Posterior vena cava (tissue), 2 donors: ENCODE measurements around the gene GPRC5B. TPM values are rescaled to one million over a fixed set of nuclear protein-coding genes. Genes with fewer than 3 reads are reported as not detected.

ENCODE experiments used
- DNase-seq: peaks from one replicate; pipeline ENCODE4 v3.0.0-alpha.2; 2020; ENCODE audit warnings: low spot score
- intact Hi-C, 2 donors: fragments of 100-400 bp; cut with DNase I; formaldehyde crosslinking; loops; one replicate each; pipeline versions ENCODE4 v1.14.1 to v1.14.2; 2022 to 2023
- total RNA-seq, 2 donors: library from RNA; stranded (reverse); fragmentation: NEBNext Ultra II Directional; extraction: Animal tissue kit (Norgen Biotek cat#: 25700); gene quantifications; one replicate each; pipeline ENCODE4 v1.2.1, GENCODE V29; 2021
- donor health status: DM: yes; HTN: yes; CAD: no.
- donor health status: DM: yes; HTN: yes; CAD: no.

GPRC5B gene
- total RNA-seq, 2 donors from 2014 or later, result 21.9 to 31.4 TPM

DNA sequence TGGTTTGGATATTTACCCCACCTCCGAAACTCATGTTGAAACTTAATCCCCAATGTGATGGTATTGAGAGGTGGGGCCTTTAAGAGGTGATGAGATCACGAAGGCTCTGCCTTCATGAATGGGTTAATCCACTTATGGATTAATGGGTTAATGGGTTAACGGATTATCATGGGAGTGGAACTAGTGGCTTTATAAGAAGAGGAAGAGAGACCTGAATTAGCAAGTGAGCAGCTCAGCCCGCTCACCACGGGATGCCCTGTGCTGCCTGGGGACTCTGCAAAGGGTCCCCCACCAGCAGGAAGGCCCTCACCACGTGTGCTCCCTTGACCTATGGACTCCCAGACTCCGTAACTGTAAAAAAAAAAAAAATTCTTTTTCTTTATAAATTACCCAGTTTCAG lies 16.5 kb upstream of the GPRC5B start:
- no peak for DNase-seq
- intact Hi-C loops, result loop anchor here in 1 of 2 donors (10.0 kb wide), 1 partner anchor 484 kb away; no protein-coding TSS in a partner anchor

GRCh38 chr16:19899605-19899955 lies 14.9 kb upstream of the GPRC5B start:
- no peak for DNase-seq
- intact Hi-C loops, result no loop called here

- intact Hi-C loops, result no loop called here
- no peak for DNase-seq
Measured at GRCh38 chr16:19898924-19899604, 14.4 kb upstream of the GPRC5B start.

DNA sequence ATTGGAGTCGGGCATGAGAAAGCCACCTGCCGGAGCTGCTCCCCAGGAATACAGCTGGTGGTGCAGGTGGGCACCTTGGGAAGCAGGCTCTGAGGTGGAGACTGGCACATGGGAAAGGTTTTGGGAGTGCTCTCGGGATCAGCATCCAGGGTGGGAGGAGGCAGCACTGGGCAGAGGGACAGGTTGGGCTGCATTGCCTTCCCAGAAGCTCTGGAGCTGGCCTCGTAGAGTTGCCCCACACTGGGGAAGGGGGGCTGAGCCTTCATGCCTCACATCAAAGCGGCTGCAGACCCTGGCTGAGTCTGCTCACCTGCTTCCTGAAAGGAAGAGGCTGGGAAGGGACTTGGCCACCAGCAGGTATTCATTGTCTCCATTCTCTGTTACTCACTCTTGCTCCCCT lies 13.5 kb upstream of the GPRC5B start:
- DNase-seq, result no peak
- intact Hi-C loops, result no loop called here

GRCh38 chr16:19896951-19897350 lies 12.3 kb upstream of the GPRC5B start:
- intact Hi-C loops, result no loop called here
- no peak for DNase-seq

DNA sequence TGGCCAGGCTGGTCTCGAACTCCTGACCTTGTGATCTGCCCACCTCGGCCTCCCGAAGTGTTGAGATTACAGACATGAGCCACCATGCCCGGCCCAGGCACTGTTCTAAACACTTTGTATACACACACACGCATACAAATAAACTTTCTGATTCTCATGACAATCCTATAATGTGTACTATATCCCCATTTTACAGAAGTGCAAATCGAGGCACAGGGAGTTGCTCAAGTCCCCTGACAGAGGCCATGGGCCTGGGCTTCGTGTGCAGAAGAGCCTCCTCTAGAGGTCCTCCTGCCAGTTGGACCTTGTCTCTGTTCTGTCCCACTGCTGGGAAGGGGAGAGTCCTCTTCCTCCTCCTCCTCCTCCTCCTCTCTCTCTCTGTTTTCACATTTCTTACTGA lies 9.9 kb upstream of the GPRC5B start:
- DNase-seq, result no peak
- intact Hi-C loops, result no loop called here

DNA sequence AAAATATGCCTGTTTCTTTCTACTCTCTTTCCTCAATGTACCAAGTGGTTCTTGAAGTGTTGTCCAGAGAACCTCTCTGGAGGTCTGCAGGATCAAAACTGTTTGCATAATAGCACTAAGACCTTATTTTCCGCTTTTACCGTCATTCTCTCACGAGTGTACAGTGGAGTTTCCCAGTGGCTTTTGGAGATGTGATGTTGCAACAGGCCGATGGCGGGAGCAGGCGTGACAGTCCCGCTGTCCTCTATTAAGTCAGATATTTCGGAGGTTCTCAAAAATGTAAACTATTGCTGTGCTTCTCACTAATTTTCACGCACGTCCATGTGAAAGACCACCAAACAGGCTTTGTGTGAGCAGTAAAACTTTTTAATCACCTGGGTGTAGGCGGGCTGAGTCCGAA lies 8.3 kb upstream of the GPRC5B start:
- intact Hi-C loops, result no loop called here
- no peak for DNase-seq

DNA sequence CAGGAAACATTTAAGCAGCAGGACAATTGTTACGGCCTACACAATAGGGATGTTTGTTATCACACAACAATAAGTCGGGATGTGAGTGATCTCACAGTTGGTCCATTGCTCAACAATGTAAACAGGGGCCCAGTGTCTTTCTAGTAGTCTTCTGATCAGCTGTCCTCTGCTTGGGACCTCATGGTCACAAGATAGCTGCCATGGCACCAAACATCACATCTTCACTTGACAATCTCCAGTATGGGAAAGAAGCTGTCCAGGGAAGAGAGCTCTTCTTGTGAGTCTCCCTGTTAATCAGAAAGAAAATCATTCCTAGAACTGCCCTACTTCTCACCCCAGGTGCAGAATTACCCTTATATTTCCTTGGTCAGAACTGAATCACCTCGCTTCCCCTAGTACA lies 6.3 kb upstream of the GPRC5B start:
- no peak for DNase-seq
- intact Hi-C loops, result no loop called here

DNA sequence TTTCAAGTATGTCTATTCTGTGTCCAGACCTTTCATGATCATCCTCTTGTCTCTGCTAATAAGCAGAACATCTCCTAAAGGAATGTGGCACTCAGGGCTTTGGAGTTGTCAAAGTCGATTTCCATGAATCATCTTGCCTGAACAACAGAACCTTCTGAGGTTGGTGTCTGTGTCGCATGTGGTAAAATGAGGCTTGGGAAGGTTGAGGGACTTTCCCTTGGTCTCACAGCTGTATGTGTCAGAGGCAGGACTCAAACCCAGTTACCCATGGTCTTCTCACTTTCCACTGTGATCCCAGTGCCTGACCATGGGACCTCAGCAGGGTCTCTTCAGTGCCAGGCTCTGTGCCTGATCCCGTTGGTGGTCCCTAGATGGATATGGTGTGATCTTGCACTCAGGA lies 4.2 kb upstream of the GPRC5B start:
- intact Hi-C loops, result loop anchor here in 1 of 2 donors (10.0 kb wide), 2 partner anchors 184 to 294 kb away; no protein-coding TSS in a partner anchor
- DNase-seq, result no peak

- intact Hi-C loops, result loop anchor here (2.0 to 10.0 kb wide), 3 partner anchors 182 to 292 kb away; no protein-coding TSS in a partner anchor
- peak; percentile 92 for DNase-seq
Measured at GRCh38 chr16:19886073-19886941, 1.7 kb upstream of the GPRC5B start.

DNA sequence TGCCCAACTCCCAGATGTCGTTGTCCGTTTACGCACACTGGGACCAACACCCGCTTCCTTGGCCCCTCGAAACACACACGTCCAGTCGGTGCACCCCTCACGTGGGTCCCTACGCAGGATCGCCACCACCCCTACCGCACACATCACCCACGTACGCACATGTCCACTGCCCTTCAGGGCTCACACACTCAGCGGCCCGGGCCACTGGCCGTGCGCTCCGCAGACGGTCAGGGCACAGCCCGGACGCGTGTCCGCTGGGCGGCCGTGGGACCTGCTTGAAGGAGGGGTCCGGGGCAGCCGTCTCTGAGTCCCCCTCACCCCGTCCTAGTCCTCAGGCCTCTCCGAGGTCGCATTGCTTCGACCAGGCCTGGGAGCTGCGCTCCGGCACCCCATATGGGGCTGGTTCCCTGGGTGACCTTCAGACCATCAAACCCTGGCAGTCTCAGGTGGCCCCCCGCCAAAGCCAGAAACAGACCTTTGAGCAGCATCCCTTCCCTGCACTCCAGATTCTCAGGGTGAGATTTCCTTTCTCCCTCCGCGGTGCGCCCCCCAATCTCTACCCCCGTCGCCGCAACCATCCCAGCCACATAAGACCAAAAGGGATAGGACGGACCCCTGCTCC lies 914 bp upstream of the GPRC5B start:
- intact Hi-C loops, result loop anchor here (2.0 to 10.0 kb wide), 3 partner anchors 181 to 291 kb away; no protein-coding TSS in a partner anchor
- peak; percentile 83 for DNase-seq

GRCh38 chr16:19883966-19884485 lies 622 bp downstream of the GPRC5B start:
- intact Hi-C loops, result loop anchor here (2.0 to 10.0 kb wide), 3 partner anchors 165 to 289 kb away; partner anchors contain the start of genes IQCK (in 1 of the 2) and KNOP1 (in 1 of the 2)
- no peak for DNase-seq

- no peak for DNase-seq
- intact Hi-C loops, result loop anchor here (2.0 to 10.0 kb wide), 3 partner anchors 165 to 289 kb away; partner anchors contain the start of genes IQCK (in 1 of the 2) and KNOP1 (in 1 of the 2)
Measured at GRCh38 chr16:19883296-19883965, 1.2 kb downstream of the GPRC5B start.

DNA sequence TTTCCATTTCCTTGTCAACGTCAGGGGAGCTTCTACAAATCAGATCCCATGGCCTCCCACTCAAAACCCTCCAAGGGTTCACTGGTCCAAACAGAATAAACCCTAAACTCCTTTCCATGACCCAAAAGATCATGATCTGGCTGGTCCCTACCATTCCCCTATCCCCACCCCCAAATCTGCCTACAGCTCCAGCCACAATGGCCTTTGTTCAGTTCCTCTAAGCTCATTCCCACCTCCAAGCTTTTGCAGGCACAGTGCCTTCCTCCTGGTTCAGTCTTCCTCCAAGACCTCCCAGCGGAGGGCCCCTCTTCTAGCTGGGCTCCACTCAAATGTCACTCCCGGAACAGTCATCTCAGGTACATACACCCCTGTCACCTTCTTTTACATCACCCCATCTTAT lies 2.0 kb downstream of the GPRC5B start:
- intact Hi-C loops, result loop anchor here (2.0 to 10.0 kb wide), 3 partner anchors 164 to 288 kb away; partner anchors contain the start of genes IQCK (in 1 of the 2) and KNOP1 (in 1 of the 2)
- DNase-seq, result no peak

- DNase-seq, result no peak
- intact Hi-C loops, result loop anchor here (2.0 to 10.0 kb wide), 3 partner anchors 163 to 287 kb away; partner anchors contain the start of genes IQCK (in 1 of the 2) and KNOP1 (in 1 of the 2)
Measured at GRCh38 chr16:19882186-19882585, 2.5 kb downstream of the GPRC5B start.

GRCh38 chr16:19881783-19882182 lies 2.9 kb downstream of the GPRC5B start:
- DNase-seq, result no peak
- intact Hi-C loops, result loop anchor here (2.0 to 10.0 kb wide), 3 partner anchors 163 to 287 kb away; partner anchors contain the start of genes IQCK (in 1 of the 2) and KNOP1 (in 1 of the 2)

DNA sequence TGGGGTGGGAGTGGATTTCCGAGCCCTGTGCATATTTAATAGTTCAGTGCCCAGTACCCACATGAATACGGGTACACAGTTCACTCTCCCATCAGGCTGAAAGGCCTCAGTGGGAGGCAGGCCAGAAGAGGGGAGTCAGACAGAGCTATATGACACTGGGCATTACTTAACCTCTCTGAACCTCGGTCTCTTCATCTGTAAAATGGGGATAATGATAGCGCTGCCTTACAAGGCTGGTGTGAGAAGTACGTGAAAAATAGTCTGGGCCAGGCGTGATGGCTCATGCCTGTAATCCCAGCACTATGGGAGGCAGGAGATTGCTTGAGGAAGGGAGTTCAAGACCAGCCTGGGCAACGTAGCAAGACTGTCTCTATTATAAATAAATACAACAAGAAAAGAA lies 3.6 kb downstream of the GPRC5B start:
- intact Hi-C loops, result loop anchor here in 1 of 2 donors (10.0 kb wide), 2 partner anchors 176 to 286 kb away; no protein-coding TSS in a partner anchor
- no peak for DNase-seq

- intact Hi-C loops, result no loop called here
- DNase-seq, result no peak
Measured at GRCh38 chr16:19879241-19879792, 5.3 kb downstream of the GPRC5B start.
